Right lobe of liver (tissue), 6 donors: ENCODE measurements around the gene ADH4. TPM values are rescaled to one million over a fixed set of nuclear protein-coding genes. Genes with fewer than 3 reads are reported as not detected.
"Not testable (repeated sequence)": the region's sequence is repeated elsewhere in the genome, so short reads cannot be mapped to it uniquely, and the experiment has no call there.

Experiments
- ATAC-seq, 4 donors: fragments of 200-7000 bp; cut with Tn5 transposase; one replicate each; pipeline ENCODE4 v1.9.1; 2020; ENCODE audit warnings: mild to moderate bottlenecking in 4 of 4, moderate library complexity in 4 of 4
- DNase-seq, 3 donors: peaks; one replicate each; pipeline ENCODE4 v3.0.0-alpha.2; 2020
- H3K27ac ChIP-seq, 3 donors: fragments of 200-600 bp; one replicate each; pipeline ENCODE4 v1.8.0; 2022
- H3K27me3 ChIP-seq, 2 donors: fragments of 200-600 bp; one replicate each; pipeline ENCODE4 v1.8.0; 2022
- H3K36me3 ChIP-seq, 4 donors: fragments of 200-600 bp; sonication (generic) in 1 of 4; one replicate each; pipeline versions ENCODE4 v1.5.1 to v1.8.0; 2017 to 2022; ENCODE audit warnings: control low read depth in 1 of 4
- H3K4me1 ChIP-seq, 4 donors: fragments of 200-600 bp; sonication (generic) in 1 of 4; one replicate each; pipeline versions ENCODE4 v1.5.1 to v1.8.0; 2017 to 2022; ENCODE audit warnings: control low read depth in 1 of 4
- H3K4me3 ChIP-seq, 3 donors: fragments of 200-600 bp; one replicate each; pipeline ENCODE4 v1.8.0; 2022
- H3K9me3 ChIP-seq, 4 donors: fragments of 200-600 bp; sonication (generic) in 1 of 4; one replicate each; pipeline versions ENCODE4 v1.5.1 to v1.8.0; 2017 to 2022; ENCODE audit warnings: control low read depth in 1 of 4
- CTCF ChIP-seq, 4 donors: fragments of 200-600 bp in 3 of 4; fragments of 450-650 bp in 1 of 4; IDR thresholded peaks; one replicate each; pipeline versions ENCODE4 v1.5.1 to v1.8.0; 2016 to 2022; ENCODE audit warnings: antibody characterized with exemption in 4 of 4, mild to moderate bottlenecking in 2 of 4
- POLR2A ChIP-seq: fragments of 450-650 bp; IDR thresholded peaks from one replicate; pipeline ENCODE4 v1.6.1; 2017; ENCODE audit warnings: antibody characterized with exemption, mild to moderate bottlenecking
- WGBS: methylation state at CpG from one replicate; pipeline ENCODE4 v1.1.6; 2018; ENCODE audit warnings: low coverage, low lambda C conversion rate; ENCODE audit not compliant: insufficient coverage; ENCODE audit errors: missing lambda C conversion rate; 5-methylcytosine and 5-hydroxymethylcytosine counted together
- intact Hi-C, 2 donors: fragments of 100-400 bp; cut with DNase I; formaldehyde crosslinking; loops; one replicate each; pipeline versions ENCODE4 v1.11.2 to v1.14.1; 2022
- total RNA-seq, 6 experiments: library from RNA; depleted of rRNA in 2 of 6; stranded (reverse); fragments of >200 nt in 2 of 6; fragmentation: NEBNext Ultra II Directional in 3 of 6; extraction: Animal tissue kit (Norgen Biotek cat#: 25700) in 3 of 6; gene quantifications; one replicate each; pipeline versions ENCODE4 v1.1.0 to v1.2.4, GENCODE V29; 2016 to 2023
- donor health status: DM: no; HTN: yes; CAD: no.
- donor health status: DM: no; HTN: no; CAD: no.
- donor health status: DM: no; HTN: no; CAD: no.
- donor health status: DM: no; HTN: yes; CAD: no.
- donor health status: DM: no; HTN: yes; CAD: no.

ADH4 gene
- total RNA-seq, 6 experiments from 2014 or later: 133 to 957 (median 467) TPM

- Histone ChIP-seq H3K9me3 (no peaks in the 10 kb centered on the region), H3K4me3 (no peak overlapping the region), H3K27me3 (no peaks in the 10 kb centered on the region), H3K4me1 (no peaks in the 10 kb centered on the region), H3K27ac (no peak overlapping the region), H3K36me3 (no peaks in the 10 kb centered on the region)
- no peak for ATAC-seq
- TF ChIP-seq CTCF (IDR thresholded peaks at IDR 0.05) (no peak), POLR2A (no peak)
- WGBS: 100% methylated on average over 2 of the region's 12 CpGs
- intact Hi-C loops: no loop called here
- no peak for DNase-seq
Observed at GRCh38 chr4:99099311-99099710, 44.8 kb downstream of the ADH4 start.

- H3K27me3 ChIP-seq, DNase-seq, ATAC-seq, H3K36me3 ChIP-seq, H3K4me1 ChIP-seq, H3K9me3 ChIP-seq, H3K4me3 ChIP-seq, intact Hi-C loops, H3K27ac ChIP-seq: not testable (repeated sequence)
- WGBS: 93% methylated on average over 2 of the region's 2 CpGs
Observed at GRCh38 chr4:99091841-99092240, 52.3 kb downstream of the ADH4 start.

GRCh38 chr4:99091216-99091575, 52.9 kb downstream of the ADH4 start:
- Histone ChIP-seq H3K4me1 (peaks cover 0 to 8% (median 0%) of the 10 kb centered on the region in 4 donors), H3K27me3 (no peaks in the 10 kb centered on the region), H3K9me3 (no peaks in the 10 kb centered on the region), H3K27ac (no peak overlapping the region), H3K4me3 (no peak overlapping the region), H3K36me3 (no peaks in the 10 kb centered on the region)
- WGBS: 52% methylated on average over 2 of the region's 2 CpGs
- DNase-seq (no peak), ATAC-seq (no peak)
- no peak for TF ChIP-seq POLR2A
- intact Hi-C loops: no loop called here

- Histone ChIP-seq H3K27me3 (no peaks in the 10 kb centered on the region), H3K4me3 (no peak overlapping the region), H3K4me1 (peaks cover 0 to 12% (median 0%) of the 10 kb centered on the region in 4 donors), H3K9me3 (no peaks in the 10 kb centered on the region), H3K36me3 (no peaks in the 10 kb centered on the region), H3K27ac (no peak overlapping the region)
- TF ChIP-seq POLR2A (no peak), CTCF (IDR thresholded peaks at IDR 0.05) (no peak)
- intact Hi-C loops: no loop called here
- ATAC-seq (no peak), DNase-seq (no peak)
- 95% methylated on average over 2 of the region's 2 CpGs for WGBS
Observed at GRCh38 chr4:99090481-99091215, 53.4 kb downstream of the ADH4 start.

GRCh38 chr4:99088481-99089365, 55.4 kb downstream of the ADH4 start, which contains the start of gene ADH5:
Gene ADH5, minus strand, starts transcription at chr4:99088788. Its CDS starts 88 bp downstream, at chr4:99088700.
- Histone ChIP-seq H3K9me3 (no peaks in the 10 kb centered on the region), H3K36me3 (peaks cover 0 to 19% (median 5%) of the 10 kb centered on the region in 4 donors), H3K27ac (peak within 1 kb of the TSS; percentile 86 to 96 (median 89)), H3K4me3 (peak within 1 kb of the TSS; percentile 64 to 83 (median 77)), H3K4me1 (peaks cover 0 to 17% (median 0%) of the 10 kb centered on the region in 4 donors), H3K27me3 (no peaks in the 10 kb centered on the region)
- whole genome bisulfite sequencing: 0% methylated on average over 15 of the region's 53 CpGs
- DNase-seq (peak; percentile 88 to 91 (median 89)), ATAC-seq (peak; percentile 90 to 96 (median 90))
- intact Hi-C loops: no loop called here
- TF ChIP-seq CTCF (IDR thresholded peaks at IDR 0.05) (no peak), POLR2A (peak; percentile 85)
